ENCODE data around the gene TMEM174. TPM values are rescaled to one million over a fixed set of nuclear protein-coding genes. Genes with fewer than 3 reads are reported as not detected.
A peak's percentile ranks its signal among the peaks of the same experiment; 100 is the strongest.
"Not testable (repeated sequence)": the region's sequence is repeated elsewhere in the genome, so short reads cannot be mapped to it uniquely, and the experiment has no call there.

The TMEM174 gene
- polyA plus RNA-seq, 3 donors from 2014 or later = not detected

DNA sequence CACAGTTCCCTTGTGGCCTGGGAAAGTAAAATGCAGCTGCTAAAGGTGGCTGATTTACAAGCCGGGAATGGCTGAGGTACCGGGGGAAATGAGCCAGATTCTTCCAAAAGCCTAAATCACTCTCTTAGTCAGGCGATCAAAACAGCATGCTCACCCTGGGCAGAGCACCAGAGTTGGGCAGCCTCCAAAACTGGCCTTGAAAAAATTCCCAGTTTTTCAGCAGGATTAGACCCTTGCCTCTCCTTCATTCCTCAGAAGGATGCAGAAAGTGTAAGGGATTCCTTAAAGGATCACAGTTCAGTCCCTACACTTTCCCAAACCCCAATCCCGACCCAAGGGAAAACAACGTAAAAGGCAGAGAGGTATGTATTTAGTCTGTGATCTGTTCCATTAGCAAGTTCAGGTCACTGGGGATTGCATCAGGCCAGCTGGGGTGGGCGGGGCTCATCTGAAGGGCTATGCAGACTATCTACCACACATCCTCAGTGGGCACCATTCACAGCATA, 16.9 kb downstream of the TMEM174 start:
- Mint-ChIP-seq H3K27ac (no peak overlapping the region), H3K36me3 (no peaks in the 10 kb centered on the region), H3K9me3 (no peaks in the 10 kb centered on the region), H3K4me3 (no peak overlapping the region), H3K27me3 (ENCODE audit: low read depth in 3 of 3) (peaks cover 5 to 16% (median 7%) of the 10 kb centered on the region in 3 donors), H3K4me1 (no peaks in the 10 kb centered on the region)
- no peak for DNase-seq

DNA sequence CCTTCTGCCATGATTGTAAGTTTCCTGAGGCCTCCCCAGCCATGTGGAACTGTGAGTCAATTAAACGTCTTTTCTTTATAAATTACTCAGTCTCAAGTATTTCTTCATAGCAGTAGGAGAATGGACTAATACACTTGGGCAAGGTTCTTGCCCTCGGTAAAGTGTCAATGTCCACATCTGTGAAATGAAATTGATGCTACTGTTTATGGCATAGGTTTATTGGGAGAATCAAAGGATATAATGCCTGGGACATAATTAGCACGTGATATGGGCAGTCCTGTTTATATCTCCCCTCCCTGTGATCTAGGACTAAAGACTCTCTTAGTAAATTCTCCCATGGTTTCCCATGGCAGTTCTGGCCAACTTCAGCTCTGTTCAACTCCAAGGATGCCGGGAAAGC, 19.4 kb downstream of the TMEM174 start:
- no peak for DNase-seq
- Mint-ChIP-seq H3K4me1 (no peaks in the 10 kb centered on the region), H3K4me3 (no peak overlapping the region), H3K27ac (no peak overlapping the region), H3K9me3 (no peaks in the 10 kb centered on the region), H3K36me3 (no peaks in the 10 kb centered on the region), H3K27me3 (ENCODE audit: low read depth in 3 of 3) (peaks cover 5 to 18% (median 8%) of the 10 kb centered on the region in 3 donors)

DNA sequence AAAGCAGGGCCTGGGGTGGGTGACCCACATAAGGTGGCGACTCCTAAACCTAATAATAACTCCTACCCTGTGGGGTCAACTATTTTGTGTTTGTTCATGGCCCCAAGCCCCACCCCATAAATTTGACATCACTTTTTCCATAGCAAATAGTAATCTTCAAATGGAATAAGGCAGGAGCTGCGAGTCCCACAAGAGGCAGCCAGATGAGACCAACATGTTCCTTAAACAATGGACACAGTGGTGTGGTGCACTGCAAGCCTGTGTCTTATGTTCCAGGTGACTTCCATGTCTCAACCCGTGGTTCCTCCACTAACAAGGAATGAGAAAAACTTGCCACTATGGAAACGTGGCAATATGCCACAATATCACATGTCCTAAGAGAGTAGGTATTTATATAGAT, 20.6 kb downstream of the TMEM174 start:
- H3K36me3 Mint-ChIP-seq = no peaks in the 10 kb centered on the region
- no peaks in the 10 kb centered on the region for H3K9me3 Mint-ChIP-seq
- H3K4me3 Mint-ChIP-seq = no peak overlapping the region
- peaks cover 8 to 19% (median 8%) of the 10 kb centered on the region in 3 donors for H3K27me3 Mint-ChIP-seq (ENCODE audit: low read depth in 3 of 3)
- H3K4me1 Mint-ChIP-seq = no peaks in the 10 kb centered on the region
- no peak overlapping the region for H3K27ac Mint-ChIP-seq
- DNase-seq = no peak

DNA sequence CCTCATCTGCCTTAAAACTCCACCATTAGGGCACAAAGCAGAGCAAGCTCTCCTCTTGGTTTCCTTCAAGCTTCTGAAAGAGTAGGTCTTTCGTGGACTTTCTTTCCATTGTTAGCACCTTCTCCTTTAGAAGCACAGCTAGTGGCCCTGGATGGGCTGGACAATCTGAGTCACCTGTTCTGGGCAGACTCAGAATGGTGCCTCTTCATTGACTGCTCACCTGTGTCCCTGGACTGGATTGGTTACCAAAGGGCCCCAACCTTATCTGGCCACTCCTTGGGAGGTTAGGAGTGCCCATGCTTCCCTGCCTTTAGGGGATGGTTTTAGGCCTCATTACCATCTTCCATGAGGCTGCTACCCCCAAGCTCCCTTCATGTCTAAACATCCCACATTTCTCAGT, 23.2 kb downstream of the TMEM174 start:
- Mint-ChIP-seq H3K27ac (no peak overlapping the region), H3K4me3 (no peak overlapping the region), H3K4me1 (no peaks in the 10 kb centered on the region), H3K9me3 (no peaks in the 10 kb centered on the region), H3K27me3 (ENCODE audit: low read depth in 3 of 3) (peaks cover 6 to 19% (median 10%) of the 10 kb centered on the region in 3 donors), H3K36me3 (no peaks in the 10 kb centered on the region)
- no peak for DNase-seq

DNA sequence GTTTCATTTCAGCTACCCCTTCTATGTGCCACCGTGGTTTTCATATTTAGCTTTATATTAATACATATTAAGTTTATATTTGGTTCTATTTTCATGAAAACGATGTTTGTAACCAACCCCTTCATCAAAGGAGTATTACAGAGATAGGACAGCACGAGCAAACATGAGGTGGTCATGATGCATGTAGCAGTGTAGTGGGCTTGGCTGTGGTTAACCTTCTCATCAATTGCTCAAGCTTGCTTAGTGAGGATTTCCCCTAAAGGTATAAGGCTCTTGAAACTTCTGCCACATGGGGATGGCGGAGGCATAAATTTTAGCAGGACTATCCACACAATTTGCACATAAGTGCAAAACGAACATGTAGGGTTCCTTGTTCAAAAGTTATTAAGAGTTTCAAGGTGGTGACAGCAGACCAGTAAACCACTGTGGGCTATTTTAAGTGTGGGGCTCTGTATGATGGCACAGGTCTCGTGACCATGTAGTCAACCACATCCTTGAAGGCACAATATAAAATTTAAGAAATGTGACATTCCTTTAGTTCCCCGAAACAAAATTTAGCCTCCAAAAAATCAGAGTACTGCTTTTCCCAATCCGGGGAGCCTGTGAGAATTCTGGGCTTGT, 24.8 kb downstream of the TMEM174 start:
- peaks cover 0 to 8% of the 10 kb centered on the region in 2 donors for H3K4me1 Mint-ChIP-seq
- peaks cover 4 to 22% (median 10%) of the 10 kb centered on the region in 3 donors for H3K27me3 Mint-ChIP-seq (ENCODE audit: low read depth in 3 of 3)
- DNase-seq = no peak
- H3K36me3 Mint-ChIP-seq = no peaks in the 10 kb centered on the region
- H3K27ac Mint-ChIP-seq = no peak overlapping the region
- no peaks in the 10 kb centered on the region for H3K9me3 Mint-ChIP-seq
- no peak overlapping the region for H3K4me3 Mint-ChIP-seq

DNA sequence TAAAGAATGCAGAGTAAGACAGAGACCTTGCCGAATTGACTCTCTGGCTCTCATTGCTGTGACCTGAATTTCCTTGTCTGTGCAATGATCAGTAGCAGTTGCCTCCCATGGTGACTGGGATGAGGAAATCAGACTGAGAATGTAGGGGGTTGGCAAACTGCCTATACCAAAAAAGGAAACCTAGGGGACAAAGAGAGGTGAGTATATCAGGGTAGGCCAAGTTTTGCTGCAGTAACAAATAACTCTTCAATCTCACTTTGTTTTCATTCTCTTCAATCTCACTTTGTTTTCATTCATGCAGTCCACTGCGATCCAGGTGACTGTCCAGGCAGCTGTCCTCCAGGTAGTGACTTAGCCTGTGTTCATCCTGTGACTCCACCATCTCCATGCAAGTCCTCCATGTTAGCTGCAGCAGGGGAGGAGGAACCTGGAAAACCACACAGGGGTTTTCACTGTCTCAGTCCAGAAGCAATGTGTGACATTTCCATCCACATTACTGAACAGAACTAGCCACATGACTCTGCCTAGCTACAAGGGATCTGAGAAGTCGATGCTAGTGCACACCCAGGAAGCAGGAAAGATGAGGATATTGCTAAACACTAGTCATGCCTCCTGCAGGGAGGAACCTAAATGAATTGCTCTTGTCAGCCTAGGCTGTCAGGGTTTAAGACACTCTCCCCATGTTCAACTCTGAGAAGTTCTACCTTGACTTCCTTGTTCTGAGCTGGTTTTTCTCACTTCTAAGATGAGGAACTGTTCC, 26.0 kb downstream of the TMEM174 start:
- no peaks in the 10 kb centered on the region for H3K36me3 Mint-ChIP-seq
- H3K27ac Mint-ChIP-seq = no peak overlapping the region
- peaks cover 4 to 17% (median 10%) of the 10 kb centered on the region in 3 donors for H3K27me3 Mint-ChIP-seq (ENCODE audit: low read depth in 3 of 3)
- no peak overlapping the region for H3K4me3 Mint-ChIP-seq
- no peaks in the 10 kb centered on the region for H3K9me3 Mint-ChIP-seq
- DNase-seq = no peak
- peaks cover 0 to 8% of the 10 kb centered on the region in 2 donors for H3K4me1 Mint-ChIP-seq

DNA sequence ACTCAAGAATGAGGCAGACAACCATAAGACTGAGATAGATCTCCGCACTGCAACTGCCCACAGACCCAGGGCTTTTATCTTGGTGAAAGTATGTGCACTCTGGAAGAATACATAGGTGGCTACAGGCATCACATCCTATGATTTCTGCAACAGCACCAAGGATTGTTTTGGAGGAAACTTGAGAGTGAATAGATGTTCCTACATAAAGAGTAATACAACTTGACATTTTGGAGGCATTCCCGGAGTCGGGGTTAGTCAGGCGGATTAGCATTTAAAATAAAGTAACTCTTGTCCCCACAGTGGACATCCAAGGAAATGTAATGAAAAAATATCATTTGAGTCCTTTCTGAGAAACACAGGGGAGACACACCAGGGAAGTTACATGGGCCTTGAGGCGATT, 26.7 kb downstream of the TMEM174 start:
- Mint-ChIP-seq H3K36me3 (no peaks in the 10 kb centered on the region), H3K4me1 (peaks cover 0 to 8% of the 10 kb centered on the region in 2 donors), H3K9me3 (no peaks in the 10 kb centered on the region), H3K27ac (no peak overlapping the region), H3K4me3 (no peak overlapping the region), H3K27me3 (ENCODE audit: low read depth in 3 of 3) (peaks cover 4 to 18% (median 8%) of the 10 kb centered on the region in 3 donors)
- no peak for DNase-seq

DNA sequence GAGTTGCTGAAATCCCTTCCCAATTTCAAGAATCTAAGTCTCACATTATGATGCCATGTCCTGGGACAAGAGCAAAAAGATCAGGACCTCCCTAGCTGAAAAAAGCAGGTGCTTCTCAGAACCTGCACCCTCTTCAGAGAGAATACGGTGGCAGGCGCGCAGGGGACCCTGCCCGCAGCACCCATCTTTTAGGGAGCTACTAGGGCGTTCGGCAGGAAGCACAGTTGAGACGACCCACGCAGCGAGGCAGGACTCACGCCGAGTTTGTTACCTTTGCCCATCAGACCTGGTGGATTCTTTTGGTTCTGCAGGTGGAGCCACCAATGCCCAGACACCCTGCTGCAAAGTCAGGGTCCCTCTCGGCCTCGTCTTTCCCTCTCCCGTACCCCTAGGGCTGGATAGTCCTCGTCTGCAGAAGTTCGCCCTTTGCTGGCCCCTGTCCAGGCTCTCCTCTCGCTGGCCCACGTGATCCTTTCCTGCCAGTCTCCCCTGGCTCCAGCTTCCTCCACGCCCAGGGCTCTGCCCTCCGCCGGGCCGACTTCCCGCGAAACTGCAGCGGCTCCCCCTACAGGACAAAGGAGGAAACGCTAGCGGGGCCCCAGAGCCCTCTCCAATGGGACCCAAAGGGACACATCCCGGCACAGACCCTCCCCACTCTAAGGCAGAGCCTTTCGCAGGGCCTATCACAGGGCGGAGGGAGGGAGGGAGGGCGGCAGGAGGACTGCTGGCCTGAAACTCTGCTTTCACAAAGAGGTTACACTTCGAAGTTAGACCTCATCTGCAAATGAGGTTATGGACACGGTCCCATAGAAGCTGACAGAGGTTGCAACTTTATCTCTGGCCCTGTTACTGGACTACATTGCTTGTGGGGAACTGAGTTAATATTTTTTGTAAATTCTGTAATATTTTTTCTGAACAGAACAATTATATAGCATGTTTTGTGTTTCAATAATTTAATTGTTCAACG, 28.8 kb downstream of the TMEM174 start:
- peaks cover 4 to 17% (median 9%) of the 10 kb centered on the region in 3 donors for H3K27me3 Mint-ChIP-seq (ENCODE audit: low read depth in 3 of 3)
- H3K27ac Mint-ChIP-seq = no peak overlapping the region
- peak overlapping the region in 3 of 5 donors; percentile 15 to 77 (median 50) for H3K4me3 Mint-ChIP-seq
- no peaks in the 10 kb centered on the region for H3K36me3 Mint-ChIP-seq
- peaks cover 0 to 8% of the 10 kb centered on the region in 2 donors for H3K4me1 Mint-ChIP-seq
- DNase-seq = peak; percentile 48 to 63 (median 56)
- H3K9me3 Mint-ChIP-seq = no peaks in the 10 kb centered on the region

DNA sequence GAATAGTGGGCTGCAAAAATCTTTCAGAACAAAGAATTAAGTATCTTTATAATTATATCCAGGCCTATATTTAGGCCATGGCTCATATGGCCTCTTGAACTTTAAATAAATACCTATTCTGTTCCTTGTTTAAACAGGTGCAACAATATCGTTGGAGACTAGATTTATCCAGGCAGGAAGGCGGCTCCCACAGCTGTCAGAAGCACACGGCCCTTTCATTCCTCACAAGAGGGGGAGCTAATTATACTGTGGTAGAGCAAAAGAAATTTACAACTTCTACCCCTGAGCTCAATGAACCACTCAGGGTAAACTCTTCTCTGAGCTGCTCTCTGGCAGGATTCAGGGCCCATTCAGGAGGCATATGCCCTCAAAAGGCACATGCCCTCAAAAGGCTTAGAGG, 31.3 kb downstream of the TMEM174 start:
- Mint-ChIP-seq H3K4me1 (peaks cover 0 to 8% of the 10 kb centered on the region in 2 donors), H3K36me3 (peaks cover 0 to 4% (median 0%) of the 10 kb centered on the region in 3 donors), H3K27me3 (ENCODE audit: low read depth in 3 of 3) (peaks cover 8 to 32% (median 9%) of the 10 kb centered on the region in 3 donors), H3K9me3 (peaks cover 0 to 13% (median 4%) of the 10 kb centered on the region in 6 donors), H3K27ac (no peak overlapping the region), H3K4me3 (no peak overlapping the region)
- no peak for DNase-seq

DNA sequence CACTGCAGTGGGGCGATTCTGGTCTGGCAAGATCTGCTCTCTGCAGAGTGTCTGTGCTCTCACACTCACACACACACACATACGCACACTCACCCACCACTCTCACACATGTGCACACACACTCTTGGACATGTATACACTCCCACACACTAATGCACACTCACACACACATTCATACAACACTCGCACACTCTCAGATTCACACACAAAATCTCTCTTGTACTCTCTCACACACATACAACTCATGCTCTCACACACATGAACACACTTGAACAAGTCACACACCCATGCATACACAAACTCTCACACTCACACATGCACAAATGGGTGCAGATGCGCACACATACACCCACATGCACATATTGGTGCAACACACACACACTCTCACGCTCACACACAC, 31.7 kb downstream of the TMEM174 start:
- no peak overlapping the region for H3K27ac Mint-ChIP-seq
- H3K4me1 Mint-ChIP-seq = peaks cover 0 to 8% of the 10 kb centered on the region in 2 donors
- H3K4me3 Mint-ChIP-seq = no peak overlapping the region
- H3K36me3 Mint-ChIP-seq = peaks cover 0 to 6% (median 0%) of the 10 kb centered on the region in 3 donors
- H3K27me3 Mint-ChIP-seq (ENCODE audit: low read depth in 3 of 3) = peaks cover 9 to 36% (median 9%) of the 10 kb centered on the region in 3 donors
- no peak for DNase-seq
- H3K9me3 Mint-ChIP-seq = peaks cover 3 to 17% (median 7%) of the 10 kb centered on the region in 6 donors

DNA sequence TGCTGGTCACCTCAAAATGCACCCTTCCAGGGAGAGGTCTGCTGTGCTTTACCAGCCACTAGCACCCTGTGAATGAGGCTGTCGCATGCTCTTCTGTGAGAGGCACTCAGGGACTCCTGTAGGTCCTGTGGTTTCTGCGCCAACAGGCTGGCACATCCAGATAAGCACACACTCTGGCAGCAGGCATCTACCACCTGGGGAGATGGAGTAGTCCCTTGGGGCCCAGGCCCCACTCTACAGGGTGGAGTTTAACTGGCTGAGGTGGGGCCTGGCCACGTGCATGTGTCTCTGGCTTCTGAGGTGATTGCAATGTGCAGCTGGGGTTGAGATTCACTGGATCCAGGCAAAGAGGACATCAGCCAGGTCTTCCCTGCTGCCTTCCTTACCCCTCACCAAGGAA, 32.3 kb downstream of the TMEM174 start:
- no peak for DNase-seq
- Mint-ChIP-seq H3K4me1 (peaks cover 0 to 8% of the 10 kb centered on the region in 2 donors), H3K4me3 (no peak overlapping the region), H3K36me3 (peaks cover 0 to 9% (median 0%) of the 10 kb centered on the region in 3 donors), H3K27me3 (ENCODE audit: low read depth in 3 of 3) (peaks cover 13 to 41% (median 15%) of the 10 kb centered on the region in 3 donors), H3K27ac (no peak overlapping the region), H3K9me3 (peaks cover 7 to 23% (median 10%) of the 10 kb centered on the region in 6 donors)

DNA sequence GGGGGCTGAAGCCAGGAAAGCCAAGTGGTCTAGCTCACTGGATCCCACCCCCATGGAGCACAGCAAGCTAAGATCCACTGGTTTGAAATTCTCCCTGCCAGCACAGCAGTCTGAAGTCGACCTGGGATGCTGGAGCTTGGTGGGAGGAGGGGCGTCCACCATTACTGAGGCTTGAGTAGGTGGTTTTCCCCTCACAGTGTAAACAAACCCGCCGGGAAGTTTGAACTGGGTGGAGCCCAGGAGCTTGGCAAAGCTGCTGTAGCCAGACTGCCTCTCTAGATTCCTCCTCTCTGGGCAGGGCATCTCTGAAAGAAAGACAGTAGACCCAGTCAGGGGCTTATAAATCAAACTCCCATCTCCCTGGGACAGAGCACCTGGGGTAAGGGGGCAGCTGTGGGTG, 34.2 kb downstream of the TMEM174 start:
- H3K4me3 Mint-ChIP-seq, H3K27ac Mint-ChIP-seq, H3K4me1 Mint-ChIP-seq, DNase-seq, H3K36me3 Mint-ChIP-seq: not testable (repeated sequence)
- Mint-ChIP-seq H3K27me3 (ENCODE audit: low read depth in 3 of 3) (peaks cover 16 to 45% (median 26%) of the 10 kb centered on the region in 3 donors), H3K9me3 (peaks cover 7 to 23% (median 12%) of the 10 kb centered on the region in 6 donors)

DNA sequence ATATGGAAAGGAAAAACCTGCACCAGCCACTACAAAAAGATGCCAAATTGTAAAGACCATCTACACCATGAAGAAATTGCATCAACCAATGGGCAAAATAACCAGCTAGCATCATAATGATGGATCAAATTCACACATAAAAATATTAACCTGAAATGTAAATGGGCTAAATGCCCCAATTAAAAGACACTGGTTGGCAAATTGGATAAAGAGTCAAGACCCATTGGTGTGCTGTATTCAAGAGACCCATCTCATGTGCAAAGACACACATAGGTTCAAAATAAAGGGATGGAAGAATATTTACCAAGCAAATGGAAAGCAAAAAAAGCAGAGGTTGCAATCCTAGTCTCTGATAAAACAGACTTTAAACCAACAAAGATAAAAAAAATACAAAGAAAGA, 36.1 kb downstream of the TMEM174 start:
- H3K27ac Mint-ChIP-seq, H3K4me3 Mint-ChIP-seq, H3K36me3 Mint-ChIP-seq, H3K4me1 Mint-ChIP-seq, DNase-seq: not testable (repeated sequence)
- Mint-ChIP-seq H3K27me3 (ENCODE audit: low read depth in 3 of 3) (peaks cover 20 to 52% (median 30%) of the 10 kb centered on the region in 3 donors), H3K9me3 (peaks cover 7 to 23% (median 13%) of the 10 kb centered on the region in 6 donors)
